NCI-H187 (cell line): ENCODE results near the gene ACBD6.

Experiments used
- DNase-seq, 2 experiments: peaks; one replicate each; lab custom pipeline; 2025; lab: John Stamatoyannopoulos, UW

ACBD6 gene

DNA sequence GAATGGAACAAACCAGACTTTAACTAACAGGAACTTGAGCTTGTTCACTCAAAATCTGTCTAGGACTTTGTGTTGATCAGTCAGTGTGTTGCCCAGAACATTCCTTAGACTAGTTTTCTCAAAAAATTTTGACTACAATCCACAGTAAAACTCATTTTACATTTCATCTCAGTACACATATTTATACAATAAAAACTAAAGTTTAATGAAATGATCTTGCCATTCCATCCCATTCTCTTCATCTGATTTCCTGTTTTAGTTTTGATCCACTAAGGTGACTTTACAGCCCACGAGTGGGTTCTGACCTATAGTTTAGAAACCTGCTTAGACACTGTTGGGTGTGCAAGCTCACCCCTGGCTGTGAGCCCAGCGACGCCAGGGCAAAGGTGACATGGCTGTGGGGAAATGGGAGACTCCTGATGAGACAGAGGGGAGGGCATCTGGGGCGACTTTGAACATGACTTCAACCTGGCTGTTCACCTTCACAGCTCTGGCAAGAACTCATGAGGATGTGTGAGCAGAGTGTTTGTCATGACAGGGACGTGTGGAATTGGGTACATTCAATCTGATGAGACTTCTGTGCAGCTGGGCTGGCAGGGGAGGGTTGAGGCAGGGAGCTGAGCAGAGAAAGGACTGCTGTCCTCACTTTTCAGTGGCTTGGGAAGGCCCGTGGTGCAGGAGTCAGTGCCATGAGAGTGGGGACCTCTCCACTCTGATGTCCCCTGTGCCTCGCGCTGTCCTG, 231.7 kb downstream of the ACBD6 start:
- no peak for DNase-seq

GRCh38 chr1:180269645-180270529, 232.5 kb downstream of the ACBD6 start:
- no peak for DNase-seq

DNA sequence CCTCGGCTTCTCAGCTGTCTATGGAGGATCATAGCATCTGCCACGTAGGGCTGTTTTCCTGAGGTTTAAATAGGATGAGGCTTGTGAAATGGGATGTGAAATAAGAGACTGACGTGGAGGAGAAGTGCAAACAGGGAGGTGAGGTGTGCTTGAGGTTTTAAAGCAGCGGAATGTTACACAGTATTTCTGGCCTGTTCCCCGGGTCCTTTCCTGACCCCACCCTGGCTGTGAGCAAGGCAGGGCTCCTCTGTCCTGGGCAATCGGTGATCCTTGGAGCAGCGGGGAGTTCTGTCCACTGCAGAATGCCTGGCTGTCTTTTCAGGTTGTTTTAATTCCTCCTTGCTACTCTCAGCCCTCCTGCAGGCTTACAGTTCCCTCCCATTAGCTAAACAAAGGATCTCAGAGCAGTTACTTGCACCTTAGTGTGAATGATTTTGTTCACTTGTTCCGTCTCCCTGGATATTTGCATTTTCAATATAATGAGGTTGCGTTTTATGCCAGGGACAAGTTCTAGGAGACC, 233.8 kb downstream of the ACBD6 start:
- DNase-seq = no peak

DNA sequence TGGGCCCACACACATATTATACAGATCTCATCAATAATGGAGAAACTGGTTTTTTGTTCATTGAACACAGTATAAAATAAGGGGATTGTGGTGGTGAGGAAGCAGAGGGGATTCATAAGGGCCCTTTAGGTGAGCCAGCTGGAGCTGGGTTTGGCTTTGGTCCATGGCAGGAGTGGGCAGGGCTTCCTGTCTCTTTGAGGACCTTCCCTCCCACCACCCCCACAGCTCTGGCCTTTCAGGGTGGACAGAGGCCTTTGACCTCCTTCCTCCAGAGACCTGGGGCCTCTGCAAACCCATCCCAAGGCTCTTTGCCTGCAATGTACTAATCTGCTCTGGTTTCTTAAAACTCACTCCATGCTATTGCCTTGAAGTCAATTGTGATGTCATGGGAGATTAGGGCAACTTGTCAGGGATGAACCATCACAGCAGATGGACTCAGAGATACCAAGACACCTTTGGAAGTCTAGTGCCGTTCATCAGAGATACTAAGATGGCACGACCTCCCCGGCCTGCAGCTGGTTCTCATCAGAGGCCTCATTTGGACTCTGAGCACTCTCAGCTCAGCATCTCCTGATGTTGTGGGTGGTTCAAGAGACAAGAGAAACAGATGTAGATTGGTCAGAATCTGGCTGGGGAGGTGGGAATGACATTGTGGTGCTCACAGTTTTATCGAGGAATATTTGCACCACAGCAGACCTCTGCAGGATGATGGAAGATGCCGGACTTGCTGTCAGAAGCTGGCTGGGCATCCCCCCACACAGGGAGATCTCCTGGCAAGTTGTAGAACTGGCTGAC, 234.4 kb downstream of the ACBD6 start:
- no peak for DNase-seq

- DNase-seq = no peak
Observed at GRCh38 chr1:180267211-180267561, 235.2 kb downstream of the ACBD6 start.

GRCh38 chr1:180266275-180267210, 235.8 kb downstream of the ACBD6 start:
- DNase-seq = no peak

- no peak for DNase-seq
Observed at GRCh38 chr1:180265871-180266270, 236.5 kb downstream of the ACBD6 start.

DNA sequence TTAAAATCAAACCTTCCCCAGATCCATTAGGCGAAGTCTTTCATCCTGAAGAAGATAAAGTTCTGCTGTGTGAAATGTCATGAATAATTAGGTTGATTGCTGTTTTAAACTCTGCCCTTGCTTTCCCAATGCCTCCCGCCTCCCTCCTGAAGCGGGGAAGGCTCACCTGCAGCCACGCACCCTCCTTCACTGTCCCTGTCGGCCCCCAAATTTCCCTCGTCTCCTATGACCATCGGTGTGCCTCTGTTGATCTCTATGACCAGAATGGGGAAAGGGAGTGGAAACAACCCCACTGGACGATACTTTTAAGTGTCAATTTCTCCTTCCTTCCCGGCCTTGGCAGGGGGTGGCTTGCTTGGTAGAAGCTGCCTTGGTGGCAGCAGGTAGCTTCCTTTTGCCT, 237.2 kb downstream of the ACBD6 start:
- no peak for DNase-seq

DNA sequence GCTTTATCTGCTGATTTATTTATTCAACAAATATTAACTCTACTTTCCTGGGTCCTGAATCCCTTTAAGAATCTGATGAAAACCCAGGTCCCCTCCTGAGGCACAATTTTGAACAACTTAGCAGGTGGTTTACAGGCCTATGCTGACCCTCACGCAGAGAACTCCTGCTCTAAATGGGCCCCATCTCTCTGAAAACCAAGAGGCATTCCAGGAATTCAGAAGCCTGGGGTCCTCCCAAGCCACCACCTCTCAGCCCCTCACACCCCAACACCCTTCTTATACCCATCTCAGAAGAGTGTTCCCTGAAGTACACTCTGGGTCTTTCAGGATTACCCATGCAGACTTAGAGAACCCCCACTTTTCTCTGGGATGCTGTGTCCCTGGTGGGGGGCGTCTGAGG, 237.8 kb downstream of the ACBD6 start:
- DNase-seq = no peak

- no peak for DNase-seq
Observed at GRCh38 chr1:180262628-180263488, 239.5 kb downstream of the ACBD6 start.

DNA sequence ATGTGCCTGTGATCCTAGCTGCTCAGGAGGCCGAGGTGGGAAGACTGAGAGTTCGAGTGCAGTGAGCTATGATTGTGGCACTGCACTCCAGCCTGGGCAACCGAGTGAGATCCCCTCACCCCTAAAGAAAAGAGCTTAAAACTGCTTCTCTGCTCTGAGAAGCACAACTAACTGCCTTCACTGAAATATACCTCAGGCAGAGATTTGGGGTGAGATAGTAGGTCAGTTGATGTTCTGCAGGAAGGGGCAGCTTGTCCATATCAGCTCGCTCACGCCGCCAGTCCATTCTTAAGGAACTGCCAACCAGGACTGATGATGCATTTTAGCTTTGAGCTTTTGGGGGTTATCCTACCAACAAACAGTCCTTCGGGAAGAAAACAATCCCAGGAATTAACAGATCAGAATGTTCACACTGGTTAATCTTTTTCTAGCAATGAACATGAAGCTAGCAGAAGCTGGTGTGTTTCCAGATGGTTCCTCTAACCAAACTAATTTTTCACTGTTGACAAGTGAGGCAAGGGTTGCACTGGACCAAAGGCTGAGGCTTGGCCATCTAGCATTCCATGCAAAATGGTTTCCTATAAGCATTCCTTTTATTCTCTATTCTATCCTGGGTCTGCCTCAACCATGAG, 240.7 kb downstream of the ACBD6 start:
- DNase-seq = no peak

GRCh38 chr1:180261030-180261429, 241.3 kb downstream of the ACBD6 start:
- DNase-seq = no peak

DNA sequence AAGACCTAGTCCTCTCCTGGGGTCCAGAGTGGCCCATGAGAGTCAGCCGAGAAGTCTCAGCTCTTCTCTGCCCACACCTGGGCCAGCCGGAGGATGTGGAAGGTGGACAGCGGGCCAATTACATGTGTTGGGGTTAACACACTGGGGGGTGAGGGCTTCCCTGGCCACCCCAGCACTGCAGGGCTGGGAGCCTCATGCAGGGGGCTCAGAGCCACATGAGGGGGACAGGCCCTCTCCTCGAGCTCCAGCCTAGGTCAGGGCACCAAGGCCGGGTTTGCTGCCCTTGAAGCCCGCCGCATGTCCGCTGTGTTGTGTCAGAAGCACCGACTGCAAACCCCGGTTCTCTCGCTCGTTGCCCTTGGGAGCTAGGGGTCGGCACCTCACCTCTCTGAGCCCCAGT, 241.8 kb downstream of the ACBD6 start:
- DNase-seq = no peak

DNA sequence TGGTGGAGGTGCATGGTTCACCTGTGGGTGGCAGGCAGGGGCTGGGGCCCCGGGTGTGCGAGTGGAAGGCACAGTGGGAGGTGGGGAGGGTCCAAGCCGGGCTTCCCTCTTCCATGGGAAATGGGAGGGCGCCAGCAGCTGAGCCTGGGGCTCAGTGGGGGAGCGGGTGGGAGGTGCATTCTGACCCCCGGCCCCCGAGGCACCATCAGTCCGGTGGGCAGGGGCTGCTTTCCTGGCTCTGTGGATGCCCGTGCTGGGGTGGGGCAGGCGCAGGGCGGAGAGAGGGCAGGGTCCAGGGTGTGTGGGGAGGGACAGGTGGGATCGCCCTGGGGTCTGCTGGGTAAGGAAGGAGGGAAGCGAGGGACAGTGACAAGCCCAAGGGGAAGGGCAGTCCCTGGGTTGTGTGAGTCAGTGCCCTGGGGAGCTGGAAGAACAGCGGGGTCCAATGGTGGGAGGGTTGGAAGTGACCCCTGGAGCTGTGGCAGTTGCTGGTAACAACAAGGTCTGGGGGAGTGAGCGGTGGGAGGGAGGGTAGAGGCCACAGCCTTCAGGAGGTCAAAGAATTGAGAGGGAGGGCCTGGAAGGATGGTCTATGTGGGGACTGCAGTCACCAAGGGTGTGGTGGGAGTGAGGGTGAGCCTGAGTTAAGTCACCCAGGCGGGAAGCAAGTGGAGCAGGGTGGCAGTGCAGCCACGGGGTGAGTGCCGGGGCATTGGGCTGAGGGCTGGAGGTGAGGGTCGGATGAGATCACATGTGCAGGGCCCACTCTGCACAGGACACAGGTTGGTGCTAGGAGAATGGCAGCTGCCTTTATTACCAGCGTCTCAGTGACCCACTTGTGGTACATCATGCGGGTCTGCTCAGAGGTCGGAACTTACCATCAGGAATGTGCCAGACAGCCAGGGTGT, 242.7 kb downstream of the ACBD6 start:
- no peak for DNase-seq

- no peak for DNase-seq
Observed at GRCh38 chr1:180258935-180259334, 243.4 kb downstream of the ACBD6 start.

DNA sequence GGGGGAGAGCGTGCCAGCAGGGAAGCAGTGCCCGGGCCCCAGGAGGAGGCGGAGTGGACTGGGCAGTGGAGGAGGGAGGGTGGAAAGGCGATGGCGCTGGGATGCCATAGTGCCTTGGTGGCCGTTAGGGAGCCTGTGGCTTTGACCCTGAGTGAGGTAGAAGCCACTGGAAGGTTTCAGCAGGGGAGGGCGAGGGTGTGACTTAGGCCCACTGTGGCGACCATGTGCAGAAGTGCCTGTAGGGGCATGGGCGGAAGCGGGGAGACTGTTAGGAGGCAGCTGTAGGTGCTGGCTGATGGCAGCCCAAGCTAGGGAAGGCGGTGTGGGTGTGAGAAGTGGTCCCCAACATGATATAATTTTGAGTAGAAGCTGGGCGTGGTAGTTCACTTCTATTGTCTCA, 244.1 kb downstream of the ACBD6 start:
- DNase-seq = no peak

- DNase-seq = no peak
Observed at GRCh38 chr1:180257486-180257885, 244.9 kb downstream of the ACBD6 start.

- DNase-seq = no peak
Observed at GRCh38 chr1:180257028-180257386, 245.4 kb downstream of the ACBD6 start.
